Esophagus squamous epithelium (tissue), 4 donors: ENCODE data around the gene RBM10.

ENCODE experiments used
- POLR2A ChIP-seq, 4 donors: fragments of 450-650 bp; IDR thresholded peaks; one replicate each; pipeline ENCODE4 v1.6.1; 2017; ENCODE audit warnings: antibody characterized with exemption in 4 of 4, mild to moderate bottlenecking in 4 of 4, moderate library complexity in 3 of 4
- TF ChIP-seq, protein P1 (sequence below), 6 experiments: fragments of 450-650 bp in 4 of 6; fragments of 200-600 bp in 2 of 6; sonication (generic) in 2 of 6; IDR thresholded peaks; one replicate each; pipeline ENCODE4 v1.5.1; 2016 to 2019; ENCODE audit warnings: antibody characterized with exemption in 6 of 6, mild to moderate bottlenecking in 4 of 6, moderate library complexity in 4 of 6

DNA sequence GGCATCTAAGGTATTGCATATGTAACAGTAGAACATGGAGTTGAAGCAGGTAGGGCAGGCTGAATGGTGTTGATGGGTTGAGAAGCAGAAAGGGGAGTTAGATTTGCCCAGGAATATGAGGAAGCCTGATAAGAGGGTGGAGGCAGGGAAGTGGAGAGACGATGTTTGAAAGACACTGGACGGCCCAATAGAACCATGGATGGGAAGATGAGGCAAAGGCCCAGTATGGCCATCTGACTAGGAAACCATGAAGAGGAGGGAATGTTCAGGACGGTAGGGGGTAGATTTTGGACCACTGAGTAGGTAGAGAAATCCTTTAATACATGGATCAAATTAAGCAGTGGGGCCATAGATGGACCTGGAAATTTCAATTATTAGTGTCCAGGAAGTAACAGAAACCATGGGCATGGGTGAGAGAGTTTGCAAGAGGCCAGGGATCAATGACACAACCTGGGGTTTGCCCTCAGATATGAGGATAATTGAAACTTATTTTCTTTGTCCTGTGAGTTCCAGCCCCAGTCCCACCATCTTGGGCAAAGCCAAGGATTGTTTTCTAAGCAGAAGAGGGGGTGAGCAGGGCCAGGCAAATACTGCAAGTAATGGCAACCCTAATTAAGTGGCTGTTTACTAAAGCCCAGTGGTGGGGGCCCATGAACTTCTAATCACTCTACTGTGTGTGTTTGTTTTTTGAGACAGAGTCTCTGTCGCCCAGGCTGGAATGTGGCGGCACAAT is 85.3 kb downstream of the RBM10 start:
- TF ChIP-seq, protein P1, sequence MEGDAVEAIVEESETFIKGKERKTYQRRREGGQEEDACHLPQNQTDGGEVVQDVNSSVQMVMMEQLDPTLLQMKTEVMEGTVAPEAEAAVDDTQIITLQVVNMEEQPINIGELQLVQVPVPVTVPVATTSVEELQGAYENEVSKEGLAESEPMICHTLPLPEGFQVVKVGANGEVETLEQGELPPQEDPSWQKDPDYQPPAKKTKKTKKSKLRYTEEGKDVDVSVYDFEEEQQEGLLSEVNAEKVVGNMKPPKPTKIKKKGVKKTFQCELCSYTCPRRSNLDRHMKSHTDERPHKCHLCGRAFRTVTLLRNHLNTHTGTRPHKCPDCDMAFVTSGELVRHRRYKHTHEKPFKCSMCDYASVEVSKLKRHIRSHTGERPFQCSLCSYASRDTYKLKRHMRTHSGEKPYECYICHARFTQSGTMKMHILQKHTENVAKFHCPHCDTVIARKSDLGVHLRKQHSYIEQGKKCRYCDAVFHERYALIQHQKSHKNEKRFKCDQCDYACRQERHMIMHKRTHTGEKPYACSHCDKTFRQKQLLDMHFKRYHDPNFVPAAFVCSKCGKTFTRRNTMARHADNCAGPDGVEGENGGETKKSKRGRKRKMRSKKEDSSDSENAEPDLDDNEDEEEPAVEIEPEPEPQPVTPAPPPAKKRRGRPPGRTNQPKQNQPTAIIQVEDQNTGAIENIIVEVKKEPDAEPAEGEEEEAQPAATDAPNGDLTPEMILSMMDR (IDR thresholded peaks at IDR 0.05), result no peak
- no peak for TF ChIP-seq POLR2A (IDR thresholded peaks at IDR 0.05)
